Measurements from ENCODE around the gene TOM1L2. TPM values are rescaled to one million over a fixed set of nuclear protein-coding genes. Genes with fewer than 3 reads are reported as not detected.

The TOM1L2 gene
- total and polyA plus RNA-seq, 2 of the 4 experiments (the other 2 are of a cell fraction), result 34.4 to 51.7 TPM

GRCh38 chr17:17943281-17943984 lies 28.8 kb downstream of the TOM1L2 start:
- H4K91ac ChIP-seq (ENCODE audit: insufficient read depth, low read depth, low read length), result peak overlapping the region; percentile 60
- H2BK20ac ChIP-seq (ENCODE audit: low read depth, low read length), result peak overlapping the region; percentile 91
- 48% methylated on average over 2 of the region's 3 CpGs; no CpG with 5 or more reads in 1 of the 2 experiments for WGBS, 2 experiments (ENCODE audit: extremely low coverage in 2 of 2, insufficient read length in 1 of 2)
- peak overlapping the region; percentile 51 for H3K18ac ChIP-seq (ENCODE audit: low read depth, low read length)
- dilution Hi-C loops (cut with HindIII; ENCODE audit: low sequenced_read_pairs, unreplicated experiment) (no loop called here), in situ Hi-C loops (cut with MboI; ENCODE audit: low sequenced_read_pairs) (no loop called here), intact Hi-C loops (cut with micrococcal nuclease) (no loop called here)
- H2AK5ac ChIP-seq (ENCODE audit: low read depth, low read length), result peak overlapping the region; percentile 72
- H3K4me3 ChIP-seq (ENCODE audit: insufficient read depth, low read depth, low read length), result no peak overlapping the region
- 0 out of 2 replicates have a peak overlapping the region, but pooled peaks have one; percentile 7 for H3K56ac ChIP-seq (ENCODE audit: extremely low read depth, insufficient read depth, low read length)
- peaks cover 11% of the 10 kb centered on the region; the same call in 1 of the 2 replicates for H4K20me1 ChIP-seq (ENCODE audit: insufficient read depth, low read length)
- peak; percentile 22 for ATAC-seq (ENCODE audit: low read depth)
- H2AFZ ChIP-seq (replicated peaks; ENCODE audit: low read length, poor library complexity), result no peak overlapping the region
- peak overlapping the region in 1 of 2 experiments; percentile 61; a peak in 2 of 4 replicates for H4K8ac ChIP-seq (ENCODE audit: low read depth in 2 of 2, low read length in 2 of 2)
- H3K14ac ChIP-seq (replicated peaks; ENCODE audit: low read depth, low read length), result peak overlapping the region; percentile 51
- H3K9me3 ChIP-seq (ENCODE audit: control insufficient read depth, insufficient read depth, low read length), result no peaks in the 10 kb centered on the region
- peak overlapping the region; percentile 92 for H2BK120ac ChIP-seq (ENCODE audit: low read depth, low read length)
- peak overlapping the region; percentile 74 for H2AK9ac ChIP-seq (replicated peaks; ENCODE audit: low read depth, low read length, poor library complexity)
- peaks cover 38% of the 10 kb centered on the region for H3K9me1 ChIP-seq (ENCODE audit: insufficient read depth, low read length)
- peaks cover 27 to 81% of the 10 kb centered on the region in 2 experiments for H3K79me1 ChIP-seq (ENCODE audit: low read depth in 1 of 2, low read length in 2 of 2)
- H3K23ac ChIP-seq (ENCODE audit: low read depth, low read length), result peak overlapping the region; percentile 54
- H3K27me3 ChIP-seq (ENCODE audit: control insufficient read depth, insufficient read depth, low read length), result no peaks in the 10 kb centered on the region
- peaks cover 40% of the 10 kb centered on the region for H3K4me1 ChIP-seq (ENCODE audit: control insufficient read depth, insufficient read depth, low read length)
- no peaks in the 10 kb centered on the region for H3K36me3 ChIP-seq (ENCODE audit: control insufficient read depth, insufficient read depth, low read length)
- BruUV-seq (replicated peaks), result no TSS peak
- CTCF ChIA-PET, result interaction anchor here (0.6 kb wide), 1 partner anchor 25 kb away, joined by 3 read pairs; no protein-coding TSS in a partner anchor
- peak overlapping the region; percentile 85 for H3K4ac ChIP-seq (ENCODE audit: low read depth, low read length)
- peak overlapping the region; percentile 39; the same call in 2 of the 3 replicates for H2BK15ac ChIP-seq (ENCODE audit: low read depth, low read length)
- H2BK5ac ChIP-seq (ENCODE audit: low read depth, low read length, poor library complexity, severe bottlenecking), result peak overlapping the region; percentile 69
- H3K9ac ChIP-seq (ENCODE audit: low read depth, low read length), result no peak overlapping the region
- no peak for DNase-seq
- POLR2A ChIA-PET (ENCODE audit: unreplicated experiment), result no interaction called here
- peak overlapping the region; percentile 16 for H3K4me2 ChIP-seq (ENCODE audit: low read depth, low read length)
- peak overlapping the region; percentile 15 for H4K5ac ChIP-seq (ENCODE audit: low read depth, low read length)
- peak overlapping the region; percentile 63 for H3K27ac ChIP-seq (ENCODE audit: insufficient read depth, low read length)
- TF ChIP-seq POLR2A (IDR thresholded peaks at IDR 0.05; ENCODE audit: low read depth, low read length) (no peak), RCOR1 (IDR thresholded peaks at IDR 0.05; ENCODE audit: insufficient replicate concordance, low read length) (no peak), RAD21 (IDR thresholded peaks at IDR 0.05; ENCODE audit: low read length) (no peak), RFX5 (IDR thresholded peaks at IDR 0.05; ENCODE audit: low read depth, low read length) (no peak), CHD1 (IDR thresholded peaks at IDR 0.05; ENCODE audit: low read depth, low read length) (no peak), SMC3 (IDR thresholded peaks at IDR 0.05; ENCODE audit: low read depth, low read length) (no peak), BHLHE40 (IDR thresholded peaks at IDR 0.05; ENCODE audit: low read depth, low read length) (no peak), MAZ (IDR thresholded peaks at IDR 0.05; ENCODE audit: borderline replicate concordance, low read depth, low read length) (no peak), NFE2L2 (IDR thresholded peaks at IDR 0.05; ENCODE audit: low read depth, low read length) (no peak), FOS (IDR thresholded peaks at IDR 0.05; ENCODE audit: low read depth, low read length) (no peak), CEBPB (IDR thresholded peaks at IDR 0.05; ENCODE audit: low read depth, low read length) (no peak), MXI1 (IDR thresholded peaks at IDR 0.05; ENCODE audit: borderline replicate concordance, low read depth, low read length) (no peak), ELK1 (IDR thresholded peaks at IDR 0.05; ENCODE audit: borderline replicate concordance, low read depth, low read length) (no peak)
- TF ChIP-seq, protein P1, sequence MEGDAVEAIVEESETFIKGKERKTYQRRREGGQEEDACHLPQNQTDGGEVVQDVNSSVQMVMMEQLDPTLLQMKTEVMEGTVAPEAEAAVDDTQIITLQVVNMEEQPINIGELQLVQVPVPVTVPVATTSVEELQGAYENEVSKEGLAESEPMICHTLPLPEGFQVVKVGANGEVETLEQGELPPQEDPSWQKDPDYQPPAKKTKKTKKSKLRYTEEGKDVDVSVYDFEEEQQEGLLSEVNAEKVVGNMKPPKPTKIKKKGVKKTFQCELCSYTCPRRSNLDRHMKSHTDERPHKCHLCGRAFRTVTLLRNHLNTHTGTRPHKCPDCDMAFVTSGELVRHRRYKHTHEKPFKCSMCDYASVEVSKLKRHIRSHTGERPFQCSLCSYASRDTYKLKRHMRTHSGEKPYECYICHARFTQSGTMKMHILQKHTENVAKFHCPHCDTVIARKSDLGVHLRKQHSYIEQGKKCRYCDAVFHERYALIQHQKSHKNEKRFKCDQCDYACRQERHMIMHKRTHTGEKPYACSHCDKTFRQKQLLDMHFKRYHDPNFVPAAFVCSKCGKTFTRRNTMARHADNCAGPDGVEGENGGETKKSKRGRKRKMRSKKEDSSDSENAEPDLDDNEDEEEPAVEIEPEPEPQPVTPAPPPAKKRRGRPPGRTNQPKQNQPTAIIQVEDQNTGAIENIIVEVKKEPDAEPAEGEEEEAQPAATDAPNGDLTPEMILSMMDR (conservative IDR thresholded peaks at IDR 0.05; ENCODE audit: low read depth, low read length), result no peak
- TF ChIP-seq, protein P2, sequence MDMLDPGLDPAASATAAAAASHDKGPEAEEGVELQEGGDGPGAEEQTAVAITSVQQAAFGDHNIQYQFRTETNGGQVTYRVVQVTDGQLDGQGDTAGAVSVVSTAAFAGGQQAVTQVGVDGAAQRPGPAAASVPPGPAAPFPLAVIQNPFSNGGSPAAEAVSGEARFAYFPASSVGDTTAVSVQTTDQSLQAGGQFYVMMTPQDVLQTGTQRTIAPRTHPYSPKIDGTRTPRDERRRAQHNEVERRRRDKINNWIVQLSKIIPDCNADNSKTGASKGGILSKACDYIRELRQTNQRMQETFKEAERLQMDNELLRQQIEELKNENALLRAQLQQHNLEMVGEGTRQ (IDR thresholded peaks at IDR 0.05; ENCODE audit: low read depth, low read length), result no peak

Data from IMR-90 (cell line).